Fibroblast of pulmonary artery (primary cell): ENCODE measurements around the gene DGLUCY.
A peak's percentile ranks its signal among the peaks of the same experiment; 100 is the strongest.

Experiments
- DNase-seq: peaks from one replicate; pipeline ENCODE4 v3.0.0-alpha.2; 2010; ENCODE audit warnings: low read depth
- H3K4me3 ChIP-seq: replicated peaks from 2 replicates; pipeline ENCODE4 v1.5.1; 2011; ENCODE audit warnings: low read depth, mild to moderate bottlenecking, control low read depth, low read length, moderate library complexity
- CTCF ChIP-seq: IDR thresholded peaks from 2 replicates; pipeline ENCODE4 v1.5.1; 2011; ENCODE audit warnings: mild to moderate bottlenecking, control low read depth, low read length, inconsistent platforms; ENCODE audit errors: missing control alignments

DGLUCY gene

GRCh38 chr14:91249841-91250616, 136.2 kb downstream of the DGLUCY start:
- TF ChIP-seq CTCF, result no peak
- DNase-seq, result no peak
- no peak overlapping the region for H3K4me3 ChIP-seq

GRCh38 chr14:91250912-91251311, 137.0 kb downstream of the DGLUCY start:
- DNase-seq, result no peak
- H3K4me3 ChIP-seq, result no peak overlapping the region
- TF ChIP-seq CTCF, result no peak

- no peak for TF ChIP-seq CTCF
- H3K4me3 ChIP-seq, result peak overlapping the region; percentile 49
- DNase-seq, result no peak
Measured at GRCh38 chr14:91252871-91253794, 139.3 kb downstream of the DGLUCY start.

- TF ChIP-seq CTCF, result no peak
- peak overlapping the region; percentile 41 for H3K4me3 ChIP-seq
- no peak for DNase-seq
Measured at GRCh38 chr14:91253795-91254323, 140.0 kb downstream of the DGLUCY start.

- no peak for TF ChIP-seq CTCF
- no peak for DNase-seq
- no peak overlapping the region for H3K4me3 ChIP-seq
Measured at GRCh38 chr14:91254461-91254860, 140.6 kb downstream of the DGLUCY start.

GRCh38 chr14:91255026-91255695, 141.3 kb downstream of the DGLUCY start:
- H3K4me3 ChIP-seq, result no peak overlapping the region
- DNase-seq, result no peak
- TF ChIP-seq CTCF, result no peak
